Inflammatory macrophage (primary cell): ENCODE results near the gene TMEM62.
"Not testable (repeated sequence)": the region's sequence is repeated elsewhere in the genome, so short reads cannot be mapped to it uniquely, and the experiment has no call there.

Experiments
- DNase-seq, 2 donors: peaks; one replicate each; pipeline ENCODE4 v3.0.0-alpha.2; 2020 to 2022

TMEM62 gene

GRCh38 chr15:43184407-43185124 lies 51.2 kb downstream of the TMEM62 start:
- no peak for DNase-seq

GRCh38 chr15:43185157-43186002 lies 52.0 kb downstream of the TMEM62 start, which contains the start of gene CCNDBP1:
CCNDBP1 (plus strand) TSS chr15:43185403; CDS start chr15:43185499, 96 bp downstream.
- DNase-seq: peak; percentile 91 to 93

- peak in 1 of 2 donors; percentile 24 for DNase-seq
These were observed 52.6 kb downstream of the TMEM62 start for GRCh38 chr15:43186003-43186353.

GRCh38 chr15:43187544-43188155 lies 54.3 kb downstream of the TMEM62 start:
- peak; percentile 48 to 64 for DNase-seq

GRCh38 chr15:43189296-43189695 lies 55.9 kb downstream of the TMEM62 start:
- DNase-seq: no peak

GRCh38 chr15:43190178-43190577 lies 56.8 kb downstream of the TMEM62 start:
- no peak for DNase-seq

GRCh38 chr15:43193710-43194109 lies 60.3 kb downstream of the TMEM62 start:
- no peak for DNase-seq

- DNase-seq: no peak
These were observed 61.4 kb downstream of the TMEM62 start for GRCh38 chr15:43194795-43195194.

GRCh38 chr15:43196760-43197548 lies 63.6 kb downstream of the TMEM62 start:
- DNase-seq: no peak

- peak; percentile 7 to 23 for DNase-seq
These were observed 64.4 kb downstream of the TMEM62 start for GRCh38 chr15:43197773-43198172.

GRCh38 chr15:43198556-43198955 lies 65.2 kb downstream of the TMEM62 start:
- DNase-seq: not testable (repeated sequence)

- no peak for DNase-seq
These were observed 65.6 kb downstream of the TMEM62 start for GRCh38 chr15:43198992-43199391.

- no peak for DNase-seq
These were observed 66.6 kb downstream of the TMEM62 start for GRCh38 chr15:43199945-43200488.

- DNase-seq: peak; percentile 15 to 49
These were observed 70.9 kb downstream of the TMEM62 start for GRCh38 chr15:43204016-43204901.

- DNase-seq: no peak
These were observed 72.7 kb downstream of the TMEM62 start for GRCh38 chr15:43206054-43206453.

- no peak for DNase-seq
These were observed 73.6 kb downstream of the TMEM62 start for GRCh38 chr15:43207024-43207423.

- no peak for DNase-seq
These were observed 74.9 kb downstream of the TMEM62 start for GRCh38 chr15:43208052-43209002.

- peak in 1 of 2 donors; percentile 18 for DNase-seq
These were observed 75.9 kb downstream of the TMEM62 start for GRCh38 chr15:43209059-43209824.

GRCh38 chr15:43210172-43210745 lies 76.9 kb downstream of the TMEM62 start:
- no peak for DNase-seq
